Osteocyte (in vitro differentiated cells): ENCODE measurements around the gene ALCAM. TPM values are rescaled to one million over a fixed set of nuclear protein-coding genes. Genes with fewer than 3 reads are reported as not detected.

ENCODE experiments used
- DNase-seq: peaks from one replicate; pipeline ENCODE4 v3.0.0; 2021; ENCODE audit warnings: mixed read lengths; ENCODE audit not compliant: unreplicated experiment; ENCODE audit errors: extremely low spot score
- H3K27ac Mint-ChIP-seq: one replicate; pipeline ENCODE4 v1.8.0; 2021; ENCODE audit warnings: mild to moderate bottlenecking, mixed read lengths; ENCODE audit not compliant: unreplicated experiment
- H3K27me3 Mint-ChIP-seq: one replicate; pipeline ENCODE4 v1.8.0; 2021; ENCODE audit warnings: mixed read lengths; ENCODE audit not compliant: unreplicated experiment
- H3K36me3 Mint-ChIP-seq: one replicate; pipeline ENCODE4 v1.8.0; 2021; ENCODE audit warnings: mixed read lengths; ENCODE audit not compliant: unreplicated experiment
- H3K4me1 Mint-ChIP-seq: one replicate; pipeline ENCODE4 v1.8.0; 2021; ENCODE audit warnings: mixed read lengths; ENCODE audit not compliant: unreplicated experiment
- H3K4me3 Mint-ChIP-seq: one replicate; pipeline ENCODE4 v1.8.0; 2021; ENCODE audit warnings: mild to moderate bottlenecking, moderate library complexity, mixed read lengths; ENCODE audit not compliant: unreplicated experiment
- H3K9me3 Mint-ChIP-seq: one replicate; pipeline ENCODE4 v1.8.0; 2021; ENCODE audit warnings: mixed read lengths; ENCODE audit not compliant: unreplicated experiment
- total RNA-seq: library from RNA; stranded (reverse); gene quantifications from 2 replicates; pipeline ENCODE4 v1.2.1, GENCODE V29; 2021
- TF ChIP-seq, protein P1 (sequence below): fragments of 200-600 bp; sonication (generic); IDR thresholded peaks from 2 replicates; pipeline ENCODE4 v1.5.0; 2021; ENCODE audit warnings: antibody characterized with exemption, mild to moderate bottlenecking, moderate library complexity

Gene ALCAM
- total RNA-seq, 1 donor from 2014 or later, result 242 TPM

DNA sequence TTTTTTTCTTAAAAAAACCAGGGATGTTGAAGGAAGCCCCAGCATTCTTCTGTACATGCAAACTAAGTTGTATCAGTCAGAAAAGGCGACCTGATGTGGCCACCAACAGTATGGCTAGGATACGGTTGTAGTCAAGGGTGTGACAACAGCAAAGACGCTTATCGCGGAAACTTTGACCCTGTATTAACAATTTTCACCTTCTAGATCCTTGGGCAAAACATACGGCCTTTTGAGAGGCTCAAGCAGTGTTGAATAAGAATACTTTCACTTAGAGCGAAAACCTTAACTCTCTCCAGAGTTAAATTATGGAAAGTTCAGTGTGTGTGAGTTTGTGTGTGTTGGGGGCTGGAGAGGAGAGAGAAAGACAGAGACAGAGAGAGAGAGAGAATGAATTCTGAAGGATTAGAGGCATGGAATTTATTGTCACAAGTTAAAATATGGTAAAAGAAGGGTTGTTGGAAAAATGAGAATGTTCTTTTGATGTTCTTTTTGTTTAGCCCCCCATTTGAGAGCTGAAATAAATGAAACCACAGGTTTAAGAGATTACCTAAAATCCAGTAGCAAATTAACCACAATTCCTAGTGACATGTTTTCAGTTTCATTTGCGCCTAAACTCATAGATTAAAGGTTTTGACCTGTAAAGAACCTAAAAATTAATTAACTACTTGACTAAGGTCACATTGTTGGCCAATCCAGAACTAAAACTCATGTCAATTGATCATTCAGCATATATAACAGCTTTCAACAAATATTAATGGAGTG, 9.2 kb downstream of the ALCAM start:
- H3K27me3 Mint-ChIP-seq, result no peaks in the 10 kb centered on the region
- H3K4me3 Mint-ChIP-seq, result no peak overlapping the region
- peak overlapping the region; percentile 42 for H3K27ac Mint-ChIP-seq
- TF ChIP-seq, protein P1, sequence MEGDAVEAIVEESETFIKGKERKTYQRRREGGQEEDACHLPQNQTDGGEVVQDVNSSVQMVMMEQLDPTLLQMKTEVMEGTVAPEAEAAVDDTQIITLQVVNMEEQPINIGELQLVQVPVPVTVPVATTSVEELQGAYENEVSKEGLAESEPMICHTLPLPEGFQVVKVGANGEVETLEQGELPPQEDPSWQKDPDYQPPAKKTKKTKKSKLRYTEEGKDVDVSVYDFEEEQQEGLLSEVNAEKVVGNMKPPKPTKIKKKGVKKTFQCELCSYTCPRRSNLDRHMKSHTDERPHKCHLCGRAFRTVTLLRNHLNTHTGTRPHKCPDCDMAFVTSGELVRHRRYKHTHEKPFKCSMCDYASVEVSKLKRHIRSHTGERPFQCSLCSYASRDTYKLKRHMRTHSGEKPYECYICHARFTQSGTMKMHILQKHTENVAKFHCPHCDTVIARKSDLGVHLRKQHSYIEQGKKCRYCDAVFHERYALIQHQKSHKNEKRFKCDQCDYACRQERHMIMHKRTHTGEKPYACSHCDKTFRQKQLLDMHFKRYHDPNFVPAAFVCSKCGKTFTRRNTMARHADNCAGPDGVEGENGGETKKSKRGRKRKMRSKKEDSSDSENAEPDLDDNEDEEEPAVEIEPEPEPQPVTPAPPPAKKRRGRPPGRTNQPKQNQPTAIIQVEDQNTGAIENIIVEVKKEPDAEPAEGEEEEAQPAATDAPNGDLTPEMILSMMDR, result no peak
- H3K36me3 Mint-ChIP-seq, result peaks cover 4% of the 10 kb centered on the region
- H3K4me1 Mint-ChIP-seq, result peaks cover 40% of the 10 kb centered on the region
- H3K9me3 Mint-ChIP-seq, result no peaks in the 10 kb centered on the region
- DNase-seq, result no peak

DNA sequence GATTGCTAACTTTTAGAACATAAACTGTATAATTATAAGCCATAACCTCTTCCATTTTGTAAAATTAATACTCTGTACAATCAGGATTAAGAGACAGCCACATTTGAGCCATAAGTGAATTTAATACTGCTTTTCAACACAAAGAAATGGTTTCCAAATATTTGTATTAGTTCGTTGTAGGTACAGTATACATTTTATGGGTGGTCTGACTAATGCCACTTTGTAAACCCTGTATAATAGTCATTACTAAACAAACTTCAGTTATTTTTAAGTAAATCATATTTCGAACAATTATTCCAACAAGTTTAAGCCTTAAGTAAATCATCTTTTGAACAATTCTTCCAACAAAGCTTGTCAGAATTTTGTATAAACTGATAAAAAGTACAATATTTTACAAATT, 11.0 kb downstream of the ALCAM start:
- H3K9me3 Mint-ChIP-seq, result peaks cover 6% of the 10 kb centered on the region
- H3K4me3 Mint-ChIP-seq, result no peak overlapping the region
- H3K36me3 Mint-ChIP-seq, result peaks cover 9% of the 10 kb centered on the region
- no peak for DNase-seq
- TF ChIP-seq, protein P1, result no peak
- no peaks in the 10 kb centered on the region for H3K27me3 Mint-ChIP-seq
- no peak overlapping the region for H3K27ac Mint-ChIP-seq
- peaks cover 23% of the 10 kb centered on the region for H3K4me1 Mint-ChIP-seq

DNA sequence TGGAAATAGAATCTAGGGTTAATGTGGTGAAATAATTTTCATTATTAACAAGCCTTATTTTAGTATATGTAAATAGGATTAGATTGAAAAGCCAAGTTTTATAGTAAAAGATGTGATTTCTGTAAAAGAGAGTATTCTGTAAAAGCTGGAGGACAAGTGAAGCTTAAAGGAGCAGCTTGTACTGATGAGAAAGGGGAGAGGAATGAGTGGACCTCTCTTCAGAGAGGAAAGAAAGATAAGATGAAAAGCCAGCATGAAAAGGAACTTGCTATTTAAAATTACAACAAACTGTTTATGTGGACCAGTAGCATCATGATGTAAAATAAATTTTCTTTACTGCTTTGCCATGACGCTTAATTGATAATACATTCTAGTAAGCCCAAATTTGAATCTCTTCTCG, 18.5 kb downstream of the ALCAM start:
- TF ChIP-seq, protein P1, result no peak

DNA sequence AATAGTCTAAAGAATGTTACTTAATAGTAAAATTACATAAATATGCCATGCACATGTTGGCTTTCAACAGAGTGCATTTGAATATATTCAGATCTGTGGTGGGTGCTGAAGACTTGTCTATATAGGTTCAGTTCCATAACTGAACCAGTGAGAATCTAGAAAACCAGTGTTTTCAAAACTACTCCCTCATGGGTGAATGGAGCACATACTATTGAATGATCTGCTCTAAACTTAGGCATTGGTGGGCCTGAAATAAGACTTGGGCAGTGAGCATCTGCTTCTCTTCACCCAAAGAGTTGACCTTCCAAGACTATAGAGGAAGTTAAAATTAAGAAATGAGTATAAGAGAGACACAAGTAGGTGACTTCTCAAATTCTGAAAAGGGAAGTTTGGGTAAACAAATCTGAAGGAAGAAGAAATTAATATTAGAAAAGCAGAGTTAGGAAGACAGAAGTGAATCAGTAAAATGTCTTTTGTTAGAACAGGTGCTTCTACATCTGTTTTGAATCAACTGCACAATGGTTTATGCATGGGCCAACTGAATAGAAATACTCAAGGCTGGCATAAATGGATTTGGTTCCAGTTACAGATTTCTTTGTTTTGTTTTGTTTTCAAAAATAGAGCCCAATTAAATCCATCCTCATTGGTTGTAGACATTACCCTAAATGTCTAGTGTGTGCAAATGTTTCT, 19.3 kb downstream of the ALCAM start:
- peaks cover 39% of the 10 kb centered on the region for H3K4me1 Mint-ChIP-seq
- peak overlapping the region; percentile 23 for H3K27ac Mint-ChIP-seq
- H3K4me3 Mint-ChIP-seq, result no peak overlapping the region
- no peak for DNase-seq
- H3K9me3 Mint-ChIP-seq, result peaks cover 26% of the 10 kb centered on the region
- no peaks in the 10 kb centered on the region for H3K27me3 Mint-ChIP-seq
- TF ChIP-seq, protein P1, result no peak
- H3K36me3 Mint-ChIP-seq, result peaks cover 27% of the 10 kb centered on the region

More for the DNA sequence above, 18.5 kb downstream of the ALCAM start:
- H3K27me3 Mint-ChIP-seq, result no peaks in the 10 kb centered on the region
- H3K9me3 Mint-ChIP-seq, result peaks cover 21% of the 10 kb centered on the region
- no peak for DNase-seq
- peaks cover 39% of the 10 kb centered on the region for H3K4me1 Mint-ChIP-seq
- peak overlapping the region; percentile 62 for H3K27ac Mint-ChIP-seq
- peaks cover 19% of the 10 kb centered on the region for H3K36me3 Mint-ChIP-seq
- H3K4me3 Mint-ChIP-seq, result no peak overlapping the region

DNA sequence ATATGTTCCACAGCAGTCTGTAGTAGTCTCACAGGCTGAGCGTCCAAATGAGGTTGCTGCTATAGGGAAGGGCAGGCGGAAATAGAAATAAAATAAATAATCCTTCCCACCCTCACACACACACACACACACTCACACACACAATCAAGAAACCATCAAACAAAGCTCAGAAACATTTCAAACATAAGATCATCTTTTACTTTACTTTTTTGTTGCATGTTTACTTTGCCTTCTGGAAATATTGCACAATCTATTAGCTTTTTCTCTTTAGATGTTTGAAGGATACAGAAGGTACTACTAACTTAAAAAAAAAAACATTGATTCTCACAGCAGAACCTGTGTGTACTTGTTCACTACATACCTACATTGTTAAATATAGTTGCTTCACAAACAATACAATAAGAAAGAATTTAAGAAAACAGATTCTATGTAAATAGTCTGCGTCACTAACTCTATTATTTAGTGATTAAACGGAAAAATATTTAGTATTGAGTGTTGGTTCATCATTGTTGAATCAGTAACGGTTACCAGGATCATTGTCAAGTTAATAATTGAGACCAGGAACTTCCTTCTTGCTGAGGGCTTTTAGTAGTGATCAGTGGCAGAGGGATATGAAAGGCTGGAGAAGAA, 20.5 kb downstream of the ALCAM start:
- Mint-ChIP-seq H3K9me3 (peaks cover 33% of the 10 kb centered on the region), H3K27ac (peak overlapping the region; percentile 56), H3K27me3 (no peaks in the 10 kb centered on the region), H3K4me1 (peaks cover 39% of the 10 kb centered on the region), H3K4me3 (no peak overlapping the region), H3K36me3 (peaks cover 28% of the 10 kb centered on the region)
- TF ChIP-seq, protein P1, result no peak
- no peak for DNase-seq
